Liver (tissue), 9 donors: ENCODE measurements around the gene ALKAL2. TPM values are rescaled to one million over a fixed set of nuclear protein-coding genes. Genes with fewer than 3 reads are reported as not detected.
"Not testable (repeated sequence)": the region's sequence is repeated elsewhere in the genome, so short reads cannot be mapped to it uniquely, and the experiment has no call there.

Source experiments
- DNase-seq: peaks from one replicate; pipeline ENCODE4 v3.0.0-alpha.2; 2017; ENCODE audit warnings: low spot score
- H3K27ac ChIP-seq, 2 donors: one replicate each; pipeline ENCODE4 v1.7.0; 2013; ENCODE audit warnings: inconsistent platforms in 2 of 2, low read length in 2 of 2, control low read depth in 1 of 2, low read depth in 1 of 2, mild to moderate bottlenecking in 1 of 2
- H3K27me3 ChIP-seq, 4 donors: one replicate each; pipeline versions ENCODE4 v1.6.1 to v1.7.0; 2013; ENCODE audit warnings: low read length in 3 of 4, inconsistent platforms in 1 of 4, mild to moderate bottlenecking in 1 of 4, moderate library complexity in 1 of 4; ENCODE audit not compliant: control insufficient read depth in 4 of 4, insufficient read depth in 4 of 4
- H3K36me3 ChIP-seq, 4 donors: one replicate each; pipeline versions ENCODE4 v1.6.1 to v1.7.0; 2013; ENCODE audit warnings: low read length in 3 of 4, mild to moderate bottlenecking in 3 of 4, low read depth in 1 of 4, moderate library complexity in 1 of 4; ENCODE audit not compliant: control insufficient read depth in 4 of 4, insufficient read depth in 3 of 4
- H3K4me1 ChIP-seq, 4 donors: one replicate each; pipeline versions ENCODE4 v1.6.1 to v1.7.0; 2013; ENCODE audit warnings: low read length in 3 of 4, mild to moderate bottlenecking in 3 of 4, moderate library complexity in 1 of 4; ENCODE audit not compliant: control insufficient read depth in 4 of 4, insufficient read depth in 4 of 4
- H3K4me3 ChIP-seq, 3 donors: one replicate each; pipeline versions ENCODE4 v1.6.1 to v1.7.0; 2013; ENCODE audit warnings: low read length in 3 of 3, control low read depth in 1 of 3, low read depth in 1 of 3, mild to moderate bottlenecking in 1 of 3
- H3K9ac ChIP-seq, 2 donors: one replicate each; pipeline ENCODE4 v1.7.0; 2013; ENCODE audit warnings: low read length in 2 of 2, mild to moderate bottlenecking in 2 of 2, moderate library complexity in 2 of 2, control low read depth in 1 of 2, low read depth in 1 of 2
- H3K9me3 ChIP-seq, 4 donors: one replicate each; pipeline versions ENCODE4 v1.6.1 to v1.7.0; 2013; ENCODE audit warnings: low read length in 3 of 4; ENCODE audit not compliant: control insufficient read depth in 4 of 4
- EGR1 ChIP-seq, 2 donors: IDR thresholded peaks; 2 replicates each; pipeline ENCODE4 v1.6.1; 2016 to 2018; ENCODE audit warnings: antibody characterized with exemption in 2 of 2, low read depth in 2 of 2
- FOXA1 ChIP-seq: IDR thresholded peaks from 2 replicates; pipeline ENCODE4 v1.6.1; 2016; ENCODE audit warnings: antibody characterized with exemption
- FOXA2 ChIP-seq: IDR thresholded peaks from 2 replicates; pipeline ENCODE4 v1.6.1; 2016; ENCODE audit warnings: antibody characterized with exemption
- JUND ChIP-seq, 2 donors: IDR thresholded peaks; 2 replicates each; pipeline ENCODE4 v1.6.1; 2016; ENCODE audit warnings: antibody characterized with exemption in 2 of 2
- NR2F2 ChIP-seq: IDR thresholded peaks from 2 replicates; pipeline ENCODE4 v1.6.1; 2016; ENCODE audit warnings: antibody characterized with exemption
- RAD21 ChIP-seq, 2 donors: IDR thresholded peaks; 2 replicates each; pipeline ENCODE4 v1.6.1; 2016; ENCODE audit warnings: antibody characterized with exemption in 2 of 2, mild to moderate bottlenecking in 2 of 2
- RXRA ChIP-seq, 2 donors: IDR thresholded peaks; 2 replicates each; pipeline ENCODE4 v1.6.1; 2017 to 2018; ENCODE audit warnings: antibody characterized with exemption in 2 of 2, mild to moderate bottlenecking in 1 of 2
- SP1 ChIP-seq: IDR thresholded peaks from 2 replicates; pipeline ENCODE4 v1.6.1; 2018; ENCODE audit warnings: antibody characterized with exemption, mild to moderate bottlenecking
- TAF1 ChIP-seq: conservative IDR thresholded peaks from 2 replicates; pipeline ENCODE4 v1.6.1; 2016; ENCODE audit warnings: antibody characterized with exemption, mild to moderate bottlenecking
- YY1 ChIP-seq: IDR thresholded peaks from 2 replicates; pipeline ENCODE4 v1.6.1; 2016; ENCODE audit warnings: antibody characterized with exemption, mild to moderate bottlenecking
- WGBS: extraction: QIAGEN DNeasy Blood & Tissue Kit; methylation state at CpG from one replicate; pipeline ENCODE4 v1.1.7; 2013; 5-methylcytosine and 5-hydroxymethylcytosine counted together
- polyA plus RNA-seq, 2 donors: library from polyadenylated mRNA; stranded (reverse) in 1 of 2; unstranded in 1 of 2; fragments of 200-250 nt in 1 of 2; fragments of >200 nt in 1 of 2; fragmentation: Nextera tagmentation in 1 of 2; extraction: Ambion mirVana in 1 of 2; gene quantifications; one replicate each; pipeline versions ENCODE4 v1.2.1 to v1.2.3, GENCODE V29; 2013 to 2015
- total RNA-seq, 2 donors: library from RNA; depleted of rRNA; stranded (reverse); fragments of >200 nt; gene quantifications; one replicate each; pipeline ENCODE4 v1.2.3, GENCODE V29; 2014
- TF ChIP-seq, protein P1 (sequence below): IDR thresholded peaks from 2 replicates; pipeline ENCODE4 v1.6.1; 2016; ENCODE audit warnings: antibody characterized with exemption
- TF ChIP-seq, protein P2 (sequence below): IDR thresholded peaks from 2 replicates; pipeline ENCODE4 v1.6.1; 2016; ENCODE audit warnings: antibody characterized with exemption
- TF ChIP-seq, protein P3 (sequence below): fragments of 150-350 bp; IDR thresholded peaks from 2 replicates; pipeline ENCODE4 v1.5.1; 2017; ENCODE audit warnings: improper control_type of control experiment, low read depth, low read length; ENCODE audit not compliant: missing input control
- TF ChIP-seq, protein P4 (sequence below): IDR thresholded peaks from 2 replicates; pipeline ENCODE4 v1.6.1; 2016; ENCODE audit warnings: antibody characterized with exemption
- TF ChIP-seq, protein P5 (sequence below): IDR thresholded peaks from 2 replicates; pipeline ENCODE4 v1.6.1; 2016; ENCODE audit warnings: antibody characterized with exemption, mild to moderate bottlenecking
- donor health status: healthy.
- donor health status: healthy.
- donor health status: healthy.
- donor health status: healthy.
- donor health status: healthy.

Gene ALKAL2, protein sequence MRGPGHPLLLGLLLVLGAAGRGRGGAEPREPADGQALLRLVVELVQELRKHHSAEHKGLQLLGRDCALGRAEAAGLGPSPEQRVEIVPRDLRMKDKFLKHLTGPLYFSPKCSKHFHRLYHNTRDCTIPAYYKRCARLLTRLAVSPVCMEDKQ
- 1 to 10 TPM in 1 of 2 donors, not detected in 1; 1.6 TPM for total RNA-seq
- polyA plus RNA-seq: 1 to 10 TPM; 1.9 to 3.1 TPM

DNA sequence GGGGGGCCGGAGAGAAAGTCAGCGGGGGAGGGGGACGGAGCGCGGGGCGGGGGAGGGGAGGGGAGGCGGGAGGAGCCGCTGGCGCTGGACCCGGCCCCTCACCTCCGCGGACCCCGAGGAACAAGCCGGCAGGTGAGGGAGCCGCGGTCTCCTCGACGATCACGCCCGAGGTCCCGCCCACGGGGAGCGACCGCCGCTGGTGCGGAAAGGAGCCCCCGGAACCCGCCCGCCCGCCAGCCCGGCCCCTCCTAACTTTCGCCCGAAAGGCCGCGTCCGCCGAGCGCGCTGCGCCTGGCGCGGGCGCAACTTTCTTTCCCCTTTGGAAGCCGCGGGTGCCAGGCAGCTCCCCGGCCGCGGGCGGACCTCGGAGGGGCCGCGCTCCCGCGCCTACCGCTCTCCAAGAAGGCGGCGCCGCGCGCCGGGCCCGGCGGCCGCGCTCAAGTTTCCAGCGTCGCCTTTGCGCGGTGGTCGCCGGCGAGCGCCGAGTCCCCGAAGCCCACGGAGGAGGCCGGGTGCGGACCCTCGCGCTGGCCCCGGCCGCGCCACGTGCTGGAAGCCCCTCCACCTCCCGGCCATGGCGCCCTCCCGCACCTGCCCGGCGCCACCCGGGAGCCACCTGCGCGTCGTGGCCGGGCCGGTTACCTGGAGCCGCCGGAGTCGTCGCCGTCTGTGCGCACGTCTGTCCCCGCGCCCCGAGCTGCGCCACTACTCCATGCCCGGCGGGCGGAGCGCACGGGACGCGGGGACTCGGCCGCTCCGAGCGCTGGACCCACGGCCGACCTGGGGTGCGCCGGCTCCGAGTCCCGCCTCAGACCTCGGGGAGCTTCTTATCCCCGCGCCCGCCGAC is at the start of gene ALKAL2:
Gene ALKAL2 (minus strand): TSS at position 181 of the 847 bp plus-strand sequence. CDS start 256 bp downstream, outside the sequence.
- peak within 1 kb of the TSS in 1 of 3 donors; percentile 79 for H3K4me3 ChIP-seq
- H3K4me1 ChIP-seq: peaks cover 13 to 26% (median 18%) of the 10 kb centered on the region in 4 donors
- H3K9ac ChIP-seq: no peak within 1 kb of the TSS
- no peak within 1 kb of the TSS for H3K27ac ChIP-seq
- no peak for DNase-seq
- no peaks in the 10 kb centered on the region for H3K9me3 ChIP-seq
- H3K27me3 ChIP-seq: peaks cover 0 to 8% (median 2%) of the 10 kb centered on the region in 4 donors
- TF ChIP-seq, protein P1, sequence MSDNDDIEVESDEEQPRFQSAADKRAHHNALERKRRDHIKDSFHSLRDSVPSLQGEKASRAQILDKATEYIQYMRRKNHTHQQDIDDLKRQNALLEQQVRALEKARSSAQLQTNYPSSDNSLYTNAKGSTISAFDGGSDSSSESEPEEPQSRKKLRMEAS: no peak
- no peak for TF ChIP-seq SP1
- TF ChIP-seq, protein P2, sequence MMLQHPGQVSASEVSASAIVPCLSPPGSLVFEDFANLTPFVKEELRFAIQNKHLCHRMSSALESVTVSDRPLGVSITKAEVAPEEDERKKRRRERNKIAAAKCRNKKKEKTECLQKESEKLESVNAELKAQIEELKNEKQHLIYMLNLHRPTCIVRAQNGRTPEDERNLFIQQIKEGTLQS: no peak
- no peak for TF ChIP-seq RXRA (IDR thresholded peaks at IDR 0.05)
- TF ChIP-seq TAF1: no peak
- no peak for TF ChIP-seq FOXA2
- TF ChIP-seq NR2F2: no peak
- TF ChIP-seq, protein P3, sequence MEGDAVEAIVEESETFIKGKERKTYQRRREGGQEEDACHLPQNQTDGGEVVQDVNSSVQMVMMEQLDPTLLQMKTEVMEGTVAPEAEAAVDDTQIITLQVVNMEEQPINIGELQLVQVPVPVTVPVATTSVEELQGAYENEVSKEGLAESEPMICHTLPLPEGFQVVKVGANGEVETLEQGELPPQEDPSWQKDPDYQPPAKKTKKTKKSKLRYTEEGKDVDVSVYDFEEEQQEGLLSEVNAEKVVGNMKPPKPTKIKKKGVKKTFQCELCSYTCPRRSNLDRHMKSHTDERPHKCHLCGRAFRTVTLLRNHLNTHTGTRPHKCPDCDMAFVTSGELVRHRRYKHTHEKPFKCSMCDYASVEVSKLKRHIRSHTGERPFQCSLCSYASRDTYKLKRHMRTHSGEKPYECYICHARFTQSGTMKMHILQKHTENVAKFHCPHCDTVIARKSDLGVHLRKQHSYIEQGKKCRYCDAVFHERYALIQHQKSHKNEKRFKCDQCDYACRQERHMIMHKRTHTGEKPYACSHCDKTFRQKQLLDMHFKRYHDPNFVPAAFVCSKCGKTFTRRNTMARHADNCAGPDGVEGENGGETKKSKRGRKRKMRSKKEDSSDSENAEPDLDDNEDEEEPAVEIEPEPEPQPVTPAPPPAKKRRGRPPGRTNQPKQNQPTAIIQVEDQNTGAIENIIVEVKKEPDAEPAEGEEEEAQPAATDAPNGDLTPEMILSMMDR: no peak
- TF ChIP-seq, protein P4, sequence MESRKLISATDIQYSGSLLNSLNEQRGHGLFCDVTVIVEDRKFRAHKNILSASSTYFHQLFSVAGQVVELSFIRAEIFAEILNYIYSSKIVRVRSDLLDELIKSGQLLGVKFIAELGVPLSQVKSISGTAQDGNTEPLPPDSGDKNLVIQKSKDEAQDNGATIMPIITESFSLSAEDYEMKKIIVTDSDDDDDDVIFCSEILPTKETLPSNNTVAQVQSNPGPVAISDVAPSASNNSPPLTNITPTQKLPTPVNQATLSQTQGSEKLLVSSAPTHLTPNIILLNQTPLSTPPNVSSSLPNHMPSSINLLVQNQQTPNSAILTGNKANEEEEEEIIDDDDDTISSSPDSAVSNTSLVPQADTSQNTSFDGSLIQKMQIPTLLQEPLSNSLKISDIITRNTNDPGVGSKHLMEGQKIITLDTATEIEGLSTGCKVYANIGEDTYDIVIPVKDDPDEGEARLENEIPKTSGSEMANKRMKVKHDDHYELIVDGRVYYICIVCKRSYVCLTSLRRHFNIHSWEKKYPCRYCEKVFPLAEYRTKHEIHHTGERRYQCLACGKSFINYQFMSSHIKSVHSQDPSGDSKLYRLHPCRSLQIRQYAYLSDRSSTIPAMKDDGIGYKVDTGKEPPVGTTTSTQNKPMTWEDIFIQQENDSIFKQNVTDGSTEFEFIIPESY: no peak
- no peak for TF ChIP-seq JUND (IDR thresholded peaks at IDR 0.05)
- no peak for TF ChIP-seq FOXA1
- H3K36me3 ChIP-seq: no peaks in the 10 kb centered on the region
- WGBS: 3% methylated on average over 128 of the region's 128 CpGs

DNA sequence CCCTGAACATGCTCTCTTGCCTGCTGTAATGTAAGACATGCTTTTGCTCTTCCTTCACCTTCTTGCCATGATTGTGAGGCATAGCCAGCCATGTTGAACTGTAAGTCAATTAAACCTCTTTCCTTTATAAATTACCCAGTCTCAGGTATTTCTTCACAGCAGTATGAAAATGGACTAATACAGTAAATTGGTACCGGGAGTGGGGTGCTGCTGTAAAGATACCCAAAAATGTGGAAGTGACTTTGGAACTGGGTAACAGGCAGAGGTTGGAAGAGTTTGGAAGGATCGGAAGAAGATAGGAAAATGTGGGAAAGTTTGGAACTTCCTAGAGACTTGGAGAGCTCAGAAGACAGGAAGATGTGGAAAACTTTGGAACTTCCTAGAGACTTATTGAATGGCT is 49.1 kb upstream of the ALKAL2 start:
- DNase-seq, H3K4me1 ChIP-seq, H3K27ac ChIP-seq, H3K27me3 ChIP-seq, H3K36me3 ChIP-seq, H3K9ac ChIP-seq, H3K4me3 ChIP-seq: not testable (repeated sequence)
- peaks cover 5 to 28% (median 9%) of the 10 kb centered on the region in 4 donors for H3K9me3 ChIP-seq
- 91% methylated on average over 2 of the region's 2 CpGs for WGBS

DNA sequence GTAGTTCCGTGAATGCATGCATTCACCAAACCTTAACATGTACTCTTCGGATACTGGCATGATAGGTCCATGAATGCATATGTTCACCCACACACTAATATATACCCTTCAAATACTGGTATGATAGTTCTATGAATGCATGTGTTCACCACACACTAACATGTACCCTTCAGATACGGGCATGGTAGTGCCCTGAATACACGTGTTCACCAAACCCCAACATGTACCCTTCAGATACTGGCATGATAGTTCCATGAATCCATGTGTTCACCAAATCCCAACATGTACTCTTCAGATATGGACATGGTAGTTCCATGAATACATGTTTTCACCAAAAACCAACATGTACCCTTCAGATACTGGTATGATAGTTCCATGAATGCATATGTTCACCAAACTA is 48.5 kb upstream of the ALKAL2 start:
- no peaks in the 10 kb centered on the region for H3K4me1 ChIP-seq
- H3K9me3 ChIP-seq: peaks cover 5 to 28% (median 9%) of the 10 kb centered on the region in 4 donors
- no peak overlapping the region for H3K9ac ChIP-seq
- 70% methylated on average over 4 of the region's 4 CpGs for WGBS
- peaks cover 0 to 3% (median 0%) of the 10 kb centered on the region in 4 donors for H3K27me3 ChIP-seq
- no peaks in the 10 kb centered on the region for H3K36me3 ChIP-seq
- H3K4me3 ChIP-seq: no peak overlapping the region
- DNase-seq: no peak
- H3K27ac ChIP-seq: no peak overlapping the region
- no peak for TF ChIP-seq SP1
- TF ChIP-seq, protein P5, sequence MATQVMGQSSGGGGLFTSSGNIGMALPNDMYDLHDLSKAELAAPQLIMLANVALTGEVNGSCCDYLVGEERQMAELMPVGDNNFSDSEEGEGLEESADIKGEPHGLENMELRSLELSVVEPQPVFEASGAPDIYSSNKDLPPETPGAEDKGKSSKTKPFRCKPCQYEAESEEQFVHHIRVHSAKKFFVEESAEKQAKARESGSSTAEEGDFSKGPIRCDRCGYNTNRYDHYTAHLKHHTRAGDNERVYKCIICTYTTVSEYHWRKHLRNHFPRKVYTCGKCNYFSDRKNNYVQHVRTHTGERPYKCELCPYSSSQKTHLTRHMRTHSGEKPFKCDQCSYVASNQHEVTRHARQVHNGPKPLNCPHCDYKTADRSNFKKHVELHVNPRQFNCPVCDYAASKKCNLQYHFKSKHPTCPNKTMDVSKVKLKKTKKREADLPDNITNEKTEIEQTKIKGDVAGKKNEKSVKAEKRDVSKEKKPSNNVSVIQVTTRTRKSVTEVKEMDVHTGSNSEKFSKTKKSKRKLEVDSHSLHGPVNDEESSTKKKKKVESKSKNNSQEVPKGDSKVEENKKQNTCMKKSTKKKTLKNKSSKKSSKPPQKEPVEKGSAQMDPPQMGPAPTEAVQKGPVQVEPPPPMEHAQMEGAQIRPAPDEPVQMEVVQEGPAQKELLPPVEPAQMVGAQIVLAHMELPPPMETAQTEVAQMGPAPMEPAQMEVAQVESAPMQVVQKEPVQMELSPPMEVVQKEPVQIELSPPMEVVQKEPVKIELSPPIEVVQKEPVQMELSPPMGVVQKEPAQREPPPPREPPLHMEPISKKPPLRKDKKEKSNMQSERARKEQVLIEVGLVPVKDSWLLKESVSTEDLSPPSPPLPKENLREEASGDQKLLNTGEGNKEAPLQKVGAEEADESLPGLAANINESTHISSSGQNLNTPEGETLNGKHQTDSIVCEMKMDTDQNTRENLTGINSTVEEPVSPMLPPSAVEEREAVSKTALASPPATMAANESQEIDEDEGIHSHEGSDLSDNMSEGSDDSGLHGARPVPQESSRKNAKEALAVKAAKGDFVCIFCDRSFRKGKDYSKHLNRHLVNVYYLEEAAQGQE: no peak
- TF ChIP-seq NR2F2: no peak
- no peak for TF ChIP-seq YY1
- TF ChIP-seq, protein P2: no peak
- TF ChIP-seq RXRA (IDR thresholded peaks at IDR 0.05): no peak
- TF ChIP-seq, protein P1: no peak
- TF ChIP-seq FOXA2: no peak
- TF ChIP-seq RAD21 (IDR thresholded peaks at IDR 0.05): no peak
- no peak for TF ChIP-seq EGR1 (IDR thresholded peaks at IDR 0.05; ENCODE audit: low read depth in 2 of 2)
